ENCODE measurements around the gene TYRO3. TPM values are rescaled to one million over a fixed set of nuclear protein-coding genes. Genes with fewer than 3 reads are reported as not detected.

The TYRO3 gene
- total RNA-seq, 2 experiments from 2014 or later = 0.32 to 0.66 TPM

GRCh38 chr15:41570764-41571163, 11.8 kb downstream of the TYRO3 start:
- Mint-ChIP-seq H3K4me1 (no peaks in the 10 kb centered on the region), H3K4me3 (no peak overlapping the region), H3K9me3 (ENCODE audit: low read depth) (no peaks in the 10 kb centered on the region), H3K27me3 (peaks cover 2% of the 10 kb centered on the region), H3K27ac (no peak overlapping the region), H3K36me3 (no peaks in the 10 kb centered on the region)
- DNase-seq (no peak), ATAC-seq (no peak)
- CTCF ChIA-PET = no interaction called here

- no peak overlapping the region for H3K27ac Mint-ChIP-seq
- ATAC-seq = no peak
- no peaks in the 10 kb centered on the region for H3K4me1 Mint-ChIP-seq
- H3K27me3 Mint-ChIP-seq = peaks cover 2% of the 10 kb centered on the region
- no peak overlapping the region for H3K4me3 Mint-ChIP-seq
- DNase-seq = no peak
- H3K9me3 Mint-ChIP-seq (ENCODE audit: low read depth) = no peaks in the 10 kb centered on the region
- no peaks in the 10 kb centered on the region for H3K36me3 Mint-ChIP-seq
- CTCF ChIA-PET = no interaction called here
These were observed 12.9 kb downstream of the TYRO3 start for GRCh38 chr15:41571948-41572347.

GRCh38 chr15:41572866-41573265, 13.9 kb downstream of the TYRO3 start:
- Mint-ChIP-seq H3K27me3 (peaks cover 2% of the 10 kb centered on the region), H3K36me3 (no peaks in the 10 kb centered on the region), H3K9me3 (ENCODE audit: low read depth) (no peaks in the 10 kb centered on the region), H3K27ac (no peak overlapping the region), H3K4me1 (no peaks in the 10 kb centered on the region), H3K4me3 (no peak overlapping the region)
- no peak for ATAC-seq
- CTCF ChIA-PET = no interaction called here
- DNase-seq = no peak

- no peaks in the 10 kb centered on the region for H3K4me1 Mint-ChIP-seq
- H3K9me3 Mint-ChIP-seq (ENCODE audit: low read depth) = no peaks in the 10 kb centered on the region
- peaks cover 2% of the 10 kb centered on the region for H3K27me3 Mint-ChIP-seq
- H3K4me3 Mint-ChIP-seq = no peak overlapping the region
- no peak for DNase-seq
- no peak for ATAC-seq
- no peaks in the 10 kb centered on the region for H3K36me3 Mint-ChIP-seq
- H3K27ac Mint-ChIP-seq = no peak overlapping the region
- CTCF ChIA-PET = no interaction called here
These were observed 14.4 kb downstream of the TYRO3 start for GRCh38 chr15:41573396-41573795.

- Mint-ChIP-seq H3K4me3 (no peak overlapping the region), H3K27ac (no peak overlapping the region), H3K9me3 (ENCODE audit: low read depth) (no peaks in the 10 kb centered on the region), H3K36me3 (no peaks in the 10 kb centered on the region), H3K27me3 (peaks cover 2% of the 10 kb centered on the region), H3K4me1 (no peaks in the 10 kb centered on the region)
- CTCF ChIA-PET = no interaction called here
- DNase-seq = no peak
- no peak for ATAC-seq
These were observed 15.1 kb downstream of the TYRO3 start for GRCh38 chr15:41574158-41574557.

GRCh38 chr15:41575282-41575681, 16.3 kb downstream of the TYRO3 start:
- ATAC-seq (no peak), DNase-seq (no peak)
- peaks cover 2% of the 10 kb centered on the region for H3K27me3 Mint-ChIP-seq
- no peak overlapping the region for H3K4me3 Mint-ChIP-seq
- no peaks in the 10 kb centered on the region for H3K9me3 Mint-ChIP-seq (ENCODE audit: low read depth)
- no peaks in the 10 kb centered on the region for H3K4me1 Mint-ChIP-seq
- CTCF ChIA-PET = no interaction called here
- H3K36me3 Mint-ChIP-seq = no peaks in the 10 kb centered on the region
- H3K27ac Mint-ChIP-seq = no peak overlapping the region

GRCh38 chr15:41577863-41578735, 19.1 kb downstream of the TYRO3 start:
- CTCF ChIA-PET = interaction anchor here (1.9 kb wide), 1 partner anchor 21 kb away, joined by 6 read pairs; no protein-coding TSS in a partner anchor
- Mint-ChIP-seq H3K9me3 (ENCODE audit: low read depth) (no peaks in the 10 kb centered on the region), H3K36me3 (no peaks in the 10 kb centered on the region), H3K4me3 (no peak overlapping the region), H3K27ac (no peak overlapping the region), H3K27me3 (peaks cover 6% of the 10 kb centered on the region), H3K4me1 (no peaks in the 10 kb centered on the region)
- ATAC-seq (no peak), DNase-seq (no peak)

- H3K4me1 Mint-ChIP-seq = no peaks in the 10 kb centered on the region
- no peak overlapping the region for H3K27ac Mint-ChIP-seq
- H3K4me3 Mint-ChIP-seq = no peak overlapping the region
- ATAC-seq (no peak), DNase-seq (no peak)
- H3K36me3 Mint-ChIP-seq = no peaks in the 10 kb centered on the region
- H3K9me3 Mint-ChIP-seq (ENCODE audit: low read depth) = no peaks in the 10 kb centered on the region
- CTCF ChIA-PET = interaction anchor here (1.9 kb wide), 1 partner anchor 22 kb away, joined by 6 read pairs; no protein-coding TSS in a partner anchor
- H3K27me3 Mint-ChIP-seq = peaks cover 13% of the 10 kb centered on the region
These were observed 19.8 kb downstream of the TYRO3 start for GRCh38 chr15:41578736-41579383.

GRCh38 chr15:41581110-41581509, 22.1 kb downstream of the TYRO3 start:
- Mint-ChIP-seq H3K4me1 (peaks cover 8% of the 10 kb centered on the region), H3K9me3 (ENCODE audit: low read depth) (no peaks in the 10 kb centered on the region), H3K27me3 (peaks cover 26% of the 10 kb centered on the region), H3K36me3 (no peaks in the 10 kb centered on the region), H3K27ac (no peak overlapping the region), H3K4me3 (no peak overlapping the region)
- ATAC-seq (no peak), DNase-seq (no peak)
- CTCF ChIA-PET = interaction anchor here (1.2 kb wide), 3 partner anchors 13 to 23 kb away, joined by 3 read pairs; no protein-coding TSS in a partner anchor

GRCh38 chr15:41583795-41584194, 24.8 kb downstream of the TYRO3 start:
- H3K9me3 Mint-ChIP-seq (ENCODE audit: low read depth) = no peaks in the 10 kb centered on the region
- H3K4me1 Mint-ChIP-seq = peaks cover 8% of the 10 kb centered on the region
- no peaks in the 10 kb centered on the region for H3K36me3 Mint-ChIP-seq
- ATAC-seq = no peak
- H3K27ac Mint-ChIP-seq = no peak overlapping the region
- peaks cover 47% of the 10 kb centered on the region for H3K27me3 Mint-ChIP-seq
- CTCF ChIA-PET = no interaction called here
- no peak overlapping the region for H3K4me3 Mint-ChIP-seq
- DNase-seq = no peak

- CTCF ChIA-PET = interaction anchor here (3.4 kb wide), 1 partner anchor 19 kb away, joined by 14 read pairs; no protein-coding TSS in a partner anchor
- Mint-ChIP-seq H3K4me3 (peak overlapping the region; percentile 37), H3K36me3 (no peaks in the 10 kb centered on the region), H3K9me3 (ENCODE audit: low read depth) (no peaks in the 10 kb centered on the region), H3K27ac (no peak overlapping the region), H3K27me3 (peaks cover 52% of the 10 kb centered on the region), H3K4me1 (peaks cover 8% of the 10 kb centered on the region)
- ATAC-seq (no peak), DNase-seq (no peak)
These were observed 25.7 kb downstream of the TYRO3 start for GRCh38 chr15:41584636-41585126.

- peak; percentile 78 for ATAC-seq
- no peaks in the 10 kb centered on the region for H3K9me3 Mint-ChIP-seq (ENCODE audit: low read depth)
- no peaks in the 10 kb centered on the region for H3K36me3 Mint-ChIP-seq
- H3K4me1 Mint-ChIP-seq = peaks cover 8% of the 10 kb centered on the region
- DNase-seq = peak; percentile 46
- CTCF ChIA-PET = interaction anchor here (1.0 to 3.4 kb wide), 4 partner anchors 9 to 119 kb away, joined by 4 to 14 read pairs (median 4); no protein-coding TSS in a partner anchor
- H3K4me3 Mint-ChIP-seq = peak overlapping the region; percentile 37
- H3K27ac Mint-ChIP-seq = no peak overlapping the region
- H3K27me3 Mint-ChIP-seq = peaks cover 57% of the 10 kb centered on the region
These were observed 26.4 kb downstream of the TYRO3 start for GRCh38 chr15:41585127-41586047.

Measured in activated CD8-positive, alpha-beta memory T cell treated with anti-CD3 and anti-CD28 coated beads, Interleukin-2, amount 10 ng/mL, durations not matched to agents 7 days and 5 days (primary cell).